SW480 (cell line): ENCODE measurements around the gene NEK5.
"Not testable (repeated sequence)": the region's sequence is repeated elsewhere in the genome, so short reads cannot be mapped to it uniquely, and the experiment has no call there.

Experiments used
- DNase-seq: peaks from one replicate; pipeline ENCODE4 v3.0.0-alpha.2; 2016; ENCODE audit warnings: low spot score

The NEK5 gene

GRCh38 chr13:52128714-52129700, at the start of gene NEK5:
Gene NEK5, minus strand, starts transcription at chr13:52129073. Its CDS starts 1,591 bp downstream, at chr13:52127482.
- DNase-seq = peak; percentile 68

- no peak for DNase-seq
Observed at GRCh38 chr13:52177276-52177675, 48.4 kb upstream of the NEK5 start.

GRCh38 chr13:52173970-52174369, 45.1 kb upstream of the NEK5 start:
- not testable (repeated sequence) for DNase-seq

- no peak for DNase-seq
Observed at GRCh38 chr13:52173373-52173772, 44.5 kb upstream of the NEK5 start.

- DNase-seq = not testable (repeated sequence)
Observed at GRCh38 chr13:52171686-52172085, 42.8 kb upstream of the NEK5 start.

- not testable (repeated sequence) for DNase-seq
Observed at GRCh38 chr13:52170828-52171391, 42.0 kb upstream of the NEK5 start.

- no peak for DNase-seq
Observed at GRCh38 chr13:52169839-52170238, 41.0 kb upstream of the NEK5 start.

GRCh38 chr13:52165411-52165810, 36.5 kb upstream of the NEK5 start:
- no peak for DNase-seq

- DNase-seq = no peak
Observed at GRCh38 chr13:52164989-52165388, 36.1 kb upstream of the NEK5 start.

GRCh38 chr13:52163878-52164277, 35.0 kb upstream of the NEK5 start:
- not testable (repeated sequence) for DNase-seq

GRCh38 chr13:52162279-52163101, 33.6 kb upstream of the NEK5 start:
- DNase-seq = peak; percentile 96

- DNase-seq = no peak
Observed at GRCh38 chr13:52161181-52161646, 32.3 kb upstream of the NEK5 start.

- DNase-seq = no peak
Observed at GRCh38 chr13:52160506-52160905, 31.6 kb upstream of the NEK5 start.

- no peak for DNase-seq
Observed at GRCh38 chr13:52160053-52160452, 31.2 kb upstream of the NEK5 start.

- DNase-seq = peak; percentile 70
Observed at GRCh38 chr13:52159159-52159982, 30.5 kb upstream of the NEK5 start, which contains the start of gene NEK3. Gene NEK3, minus strand, starts transcription at chr13:52159597. Its CDS starts 3,406 bp downstream, at chr13:52156191.

GRCh38 chr13:52158629-52159158, 29.8 kb upstream of the NEK5 start:
- peak; percentile 24 for DNase-seq

- DNase-seq = no peak
Observed at GRCh38 chr13:52156724-52157261, 27.9 kb upstream of the NEK5 start.

- DNase-seq = no peak
Observed at GRCh38 chr13:52155177-52155576, 26.3 kb upstream of the NEK5 start.

GRCh38 chr13:52147225-52147624, 18.4 kb upstream of the NEK5 start:
- DNase-seq = no peak

- DNase-seq = no peak
Observed at GRCh38 chr13:52141299-52141698, 12.4 kb upstream of the NEK5 start.

- DNase-seq = no peak
Observed at GRCh38 chr13:52137489-52137888, 8.6 kb upstream of the NEK5 start.
